Coronary artery (tissue), 2 donors: ENCODE results near the gene DOCK3.
"Not testable (repeated sequence)": the region's sequence is repeated elsewhere in the genome, so short reads cannot be mapped to it uniquely, and the experiment has no call there.

Experiments
- DNase-seq: peaks from one replicate; pipeline ENCODE4 v3.0.0-alpha.2; 2017; ENCODE audit warnings: low spot score
- H3K27ac ChIP-seq, 2 donors: fragments of 200-600 bp; sonication (generic); one replicate each; pipeline ENCODE4 v1.5.1; 2016 to 2019
- H3K4me3 ChIP-seq: fragments of 200-600 bp; sonication (generic); 2 replicates; pipeline ENCODE4 v1.5.1; 2016; ENCODE audit warnings: mild to moderate bottlenecking, moderate library complexity
- TF ChIP-seq, protein P1 (sequence below): fragments of 200-600 bp; sonication (generic); IDR thresholded peaks from one replicate; pipeline ENCODE4 v1.5.1; 2019; ENCODE audit warnings: antibody characterized with exemption

The DOCK3 gene

DNA sequence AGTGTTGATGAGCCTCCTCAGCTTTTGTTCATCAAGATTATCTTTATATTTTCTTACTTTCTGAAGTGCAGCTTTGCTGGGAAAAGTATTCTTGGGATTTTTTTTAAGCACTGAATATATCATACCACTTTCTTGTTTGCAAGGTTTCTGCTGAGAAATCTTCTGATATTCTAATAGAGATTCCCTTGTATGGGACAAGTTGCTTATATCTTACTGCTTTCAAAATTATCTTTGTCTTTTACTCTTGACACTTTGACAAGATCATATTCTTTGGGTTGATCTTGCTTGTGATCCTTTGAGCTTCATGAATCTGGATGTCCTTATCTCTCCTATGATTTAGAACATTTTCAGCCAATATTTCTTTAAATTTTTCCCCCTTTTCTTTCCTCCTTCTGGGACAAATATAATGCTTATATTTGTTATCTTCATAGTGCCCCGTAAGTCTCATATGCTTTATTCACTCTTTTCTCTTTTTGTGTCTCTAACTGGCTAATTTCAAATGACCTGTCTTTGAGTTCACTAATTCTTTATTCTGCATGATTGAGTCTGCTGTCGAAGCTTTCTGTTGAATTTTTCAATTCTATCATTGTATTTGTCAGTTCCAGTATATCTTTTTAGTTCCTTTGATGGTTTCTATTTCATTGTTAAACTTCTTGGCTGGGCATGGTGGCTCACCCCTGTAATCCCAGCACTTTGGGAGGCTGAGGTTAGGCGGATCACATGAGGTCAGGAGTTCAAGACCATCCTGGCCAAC is 499.0 kb downstream of the DOCK3 start:
- H3K27ac ChIP-seq: no peak overlapping the region
- DNase-seq: no peak
- H3K4me3 ChIP-seq: no peak overlapping the region
- TF ChIP-seq, protein P1, sequence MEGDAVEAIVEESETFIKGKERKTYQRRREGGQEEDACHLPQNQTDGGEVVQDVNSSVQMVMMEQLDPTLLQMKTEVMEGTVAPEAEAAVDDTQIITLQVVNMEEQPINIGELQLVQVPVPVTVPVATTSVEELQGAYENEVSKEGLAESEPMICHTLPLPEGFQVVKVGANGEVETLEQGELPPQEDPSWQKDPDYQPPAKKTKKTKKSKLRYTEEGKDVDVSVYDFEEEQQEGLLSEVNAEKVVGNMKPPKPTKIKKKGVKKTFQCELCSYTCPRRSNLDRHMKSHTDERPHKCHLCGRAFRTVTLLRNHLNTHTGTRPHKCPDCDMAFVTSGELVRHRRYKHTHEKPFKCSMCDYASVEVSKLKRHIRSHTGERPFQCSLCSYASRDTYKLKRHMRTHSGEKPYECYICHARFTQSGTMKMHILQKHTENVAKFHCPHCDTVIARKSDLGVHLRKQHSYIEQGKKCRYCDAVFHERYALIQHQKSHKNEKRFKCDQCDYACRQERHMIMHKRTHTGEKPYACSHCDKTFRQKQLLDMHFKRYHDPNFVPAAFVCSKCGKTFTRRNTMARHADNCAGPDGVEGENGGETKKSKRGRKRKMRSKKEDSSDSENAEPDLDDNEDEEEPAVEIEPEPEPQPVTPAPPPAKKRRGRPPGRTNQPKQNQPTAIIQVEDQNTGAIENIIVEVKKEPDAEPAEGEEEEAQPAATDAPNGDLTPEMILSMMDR: no peak

GRCh38 chr3:51176923-51177322 is 502.2 kb downstream of the DOCK3 start:
- Histone ChIP-seq H3K27ac (no peak overlapping the region), H3K4me3 (no peak overlapping the region)
- no peak for DNase-seq
- TF ChIP-seq, protein P1: no peak

DNA sequence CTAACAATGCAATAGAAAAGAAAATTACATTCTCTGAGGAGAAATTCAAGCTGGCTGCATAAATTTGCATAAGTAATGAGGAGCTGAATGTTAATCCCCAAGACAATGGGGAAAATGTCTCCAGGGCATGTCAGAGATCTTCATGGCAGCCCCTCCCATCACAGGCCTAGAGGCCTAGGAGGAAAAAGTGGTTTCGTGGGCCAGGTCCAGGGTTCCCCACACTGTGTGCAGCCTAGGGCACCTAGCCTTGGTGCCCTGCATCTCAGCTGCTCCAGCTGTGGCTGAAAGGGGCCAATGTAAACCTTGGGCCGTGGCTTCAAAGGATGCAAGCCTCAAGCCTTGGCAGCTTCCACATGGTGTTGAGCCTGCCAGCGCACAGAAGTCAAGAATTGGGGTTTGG is 511.7 kb downstream of the DOCK3 start:
- not testable (repeated sequence) for H3K4me3 ChIP-seq, H3K27ac ChIP-seq, DNase-seq

DNA sequence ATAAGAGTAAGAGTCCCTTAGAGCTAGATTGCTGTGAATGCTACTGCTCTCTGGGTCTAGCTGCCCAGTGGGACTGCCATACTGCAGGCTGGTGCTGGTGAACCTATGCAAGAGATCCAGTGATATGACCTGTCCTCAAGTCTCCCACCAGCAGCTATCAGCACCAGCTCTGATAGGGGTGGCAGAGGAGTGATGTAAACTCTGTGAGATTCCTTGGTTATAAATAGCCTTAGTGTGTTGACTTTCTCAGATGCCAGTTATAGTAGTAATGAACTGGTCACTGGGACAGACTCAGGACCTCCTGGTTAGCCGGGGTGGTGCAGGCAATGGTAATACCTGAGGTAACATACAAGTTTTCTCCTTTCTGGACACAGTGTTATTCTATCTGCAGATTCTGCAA is 515.5 kb downstream of the DOCK3 start:
- H3K27ac ChIP-seq: no peak overlapping the region
- TF ChIP-seq, protein P1: no peak
- no peak overlapping the region for H3K4me3 ChIP-seq
- DNase-seq: no peak

DNA sequence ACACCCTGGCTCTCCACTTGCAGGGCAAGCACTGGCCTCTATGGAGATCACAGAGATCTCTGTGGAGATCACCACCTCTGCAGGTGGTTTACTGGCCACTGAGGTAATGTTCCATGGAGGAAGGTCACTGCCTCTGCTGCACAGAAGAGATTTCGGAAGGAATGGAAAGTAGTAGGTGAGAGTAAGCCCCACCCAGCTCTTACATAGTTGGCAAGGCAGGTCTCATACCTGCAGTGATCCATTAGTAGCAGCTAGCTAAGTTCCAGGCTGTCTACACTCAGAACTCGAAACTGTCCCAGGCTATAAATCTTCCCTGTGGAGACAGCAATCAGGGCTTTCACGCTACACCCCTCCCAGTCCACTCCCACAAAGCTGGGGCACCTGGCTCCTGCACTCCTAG is 516.1 kb downstream of the DOCK3 start:
- TF ChIP-seq, protein P1: no peak
- Histone ChIP-seq H3K4me3 (no peak overlapping the region), H3K27ac (no peak overlapping the region)
- DNase-seq: no peak

DNA sequence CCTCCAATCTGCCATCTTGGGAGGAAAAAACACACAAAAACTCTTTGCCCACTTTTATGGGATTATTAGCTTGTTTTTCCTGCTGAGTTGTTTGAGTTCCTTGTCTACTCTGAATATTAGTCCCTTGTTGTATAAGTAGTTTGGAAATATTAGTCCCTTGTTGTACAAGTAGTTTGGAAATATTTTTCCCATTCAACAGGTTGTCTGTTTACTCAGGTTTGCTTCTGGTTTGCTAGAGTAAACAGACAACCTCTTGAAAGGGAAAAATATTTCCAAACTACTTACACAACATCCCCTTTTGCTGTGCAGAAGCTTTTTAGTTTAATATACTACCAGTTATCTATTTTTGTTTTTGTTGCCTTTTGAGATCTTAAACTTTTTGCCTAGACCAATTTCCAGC is 517.0 kb downstream of the DOCK3 start:
- TF ChIP-seq, protein P1: no peak
- Histone ChIP-seq H3K4me3 (no peak overlapping the region), H3K27ac (no peak overlapping the region)
- no peak for DNase-seq

- TF ChIP-seq, protein P1: no peak
- Histone ChIP-seq H3K27ac (no peak overlapping the region), H3K4me3 (no peak overlapping the region)
- no peak for DNase-seq
Measured at GRCh38 chr3:51198477-51198876, 523.8 kb downstream of the DOCK3 start.

GRCh38 chr3:51199296-51199695 is 524.6 kb downstream of the DOCK3 start:
- DNase-seq, H3K4me3 ChIP-seq, H3K27ac ChIP-seq: not testable (repeated sequence)
